Bronchial epithelial cell (primary cell): ENCODE data around the gene OGFOD3. TPM values are rescaled to one million over a fixed set of nuclear protein-coding genes. Genes with fewer than 3 reads are reported as not detected.
A peak's percentile ranks its signal among the peaks of the same experiment; 100 is the strongest.

Experiments
- DNase-seq: peaks from one replicate; pipeline ENCODE4 v3.0.0-alpha.2; 2010; ENCODE audit warnings: low read depth
- FAIRE-seq: peaks from 2 replicates; lab custom pipeline; 2011; peaks lifted over from hg19 to GRCh38; lab: Jason Lieb, UNC
- H3K27me3 ChIP-seq: 2 replicates; pipeline ENCODE4 v1.5.1; 2011; ENCODE audit warnings: low read length; ENCODE audit not compliant: control insufficient read depth, insufficient read depth
- H3K36me3 ChIP-seq: 2 replicates; pipeline ENCODE4 v1.5.1; 2011; ENCODE audit warnings: low read length; ENCODE audit not compliant: control insufficient read depth, insufficient read depth
- H3K4me3 ChIP-seq: 2 replicates; pipeline ENCODE4 v1.5.1; 2011; ENCODE audit warnings: mild to moderate bottlenecking, low read depth, low read length, control low read depth
- total RNA-seq: library from RNA; depleted of rRNA; stranded (reverse); fragments of >200 nt; gene quantifications from 2 replicates; pipeline ENCODE4 v1.2.1, GENCODE V29; 2014
- TF ChIP-seq, protein P1 (sequence below): IDR thresholded peaks from 2 replicates; pipeline ENCODE4 v1.5.1; 2011; ENCODE audit warnings: mild to moderate bottlenecking, moderate library complexity, low read length, control low read depth, inconsistent platforms; ENCODE audit not compliant: insufficient read depth, severe bottlenecking

The OGFOD3 gene
- total RNA-seq, 1 donor from 2014 or later, result 25.0 TPM

GRCh38 chr17:82432017-82432416, 13.6 kb upstream of the OGFOD3 start:
- no peaks in the 10 kb centered on the region for H3K27me3 ChIP-seq
- no peak for FAIRE-seq
- H3K36me3 ChIP-seq, result peaks cover 2% of the 10 kb centered on the region
- H3K4me3 ChIP-seq, result no peak overlapping the region
- TF ChIP-seq, protein P1, sequence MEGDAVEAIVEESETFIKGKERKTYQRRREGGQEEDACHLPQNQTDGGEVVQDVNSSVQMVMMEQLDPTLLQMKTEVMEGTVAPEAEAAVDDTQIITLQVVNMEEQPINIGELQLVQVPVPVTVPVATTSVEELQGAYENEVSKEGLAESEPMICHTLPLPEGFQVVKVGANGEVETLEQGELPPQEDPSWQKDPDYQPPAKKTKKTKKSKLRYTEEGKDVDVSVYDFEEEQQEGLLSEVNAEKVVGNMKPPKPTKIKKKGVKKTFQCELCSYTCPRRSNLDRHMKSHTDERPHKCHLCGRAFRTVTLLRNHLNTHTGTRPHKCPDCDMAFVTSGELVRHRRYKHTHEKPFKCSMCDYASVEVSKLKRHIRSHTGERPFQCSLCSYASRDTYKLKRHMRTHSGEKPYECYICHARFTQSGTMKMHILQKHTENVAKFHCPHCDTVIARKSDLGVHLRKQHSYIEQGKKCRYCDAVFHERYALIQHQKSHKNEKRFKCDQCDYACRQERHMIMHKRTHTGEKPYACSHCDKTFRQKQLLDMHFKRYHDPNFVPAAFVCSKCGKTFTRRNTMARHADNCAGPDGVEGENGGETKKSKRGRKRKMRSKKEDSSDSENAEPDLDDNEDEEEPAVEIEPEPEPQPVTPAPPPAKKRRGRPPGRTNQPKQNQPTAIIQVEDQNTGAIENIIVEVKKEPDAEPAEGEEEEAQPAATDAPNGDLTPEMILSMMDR, result no peak
- no peak for DNase-seq

- no peaks in the 10 kb centered on the region for H3K36me3 ChIP-seq
- DNase-seq, result no peak
- H3K4me3 ChIP-seq, result no peak overlapping the region
- FAIRE-seq, result no peak
- no peaks in the 10 kb centered on the region for H3K27me3 ChIP-seq
- TF ChIP-seq, protein P1, result no peak
These were observed 11.4 kb upstream of the OGFOD3 start for GRCh38 chr17:82429824-82430223.

- Histone ChIP-seq H3K4me3 (no peak overlapping the region), H3K27me3 (no peaks in the 10 kb centered on the region), H3K36me3 (no peaks in the 10 kb centered on the region)
- TF ChIP-seq, protein P1, result no peak
- DNase-seq (no peak), FAIRE-seq (no peak)
These were observed 10.2 kb upstream of the OGFOD3 start for GRCh38 chr17:82428546-82428945.

- no peak for FAIRE-seq
- TF ChIP-seq, protein P1, result no peak
- no peak for DNase-seq
- Histone ChIP-seq H3K4me3 (no peak overlapping the region), H3K36me3 (peaks cover 1% of the 10 kb centered on the region), H3K27me3 (no peaks in the 10 kb centered on the region)
These were observed 6.4 kb upstream of the OGFOD3 start for GRCh38 chr17:82424863-82425159.

DNA sequence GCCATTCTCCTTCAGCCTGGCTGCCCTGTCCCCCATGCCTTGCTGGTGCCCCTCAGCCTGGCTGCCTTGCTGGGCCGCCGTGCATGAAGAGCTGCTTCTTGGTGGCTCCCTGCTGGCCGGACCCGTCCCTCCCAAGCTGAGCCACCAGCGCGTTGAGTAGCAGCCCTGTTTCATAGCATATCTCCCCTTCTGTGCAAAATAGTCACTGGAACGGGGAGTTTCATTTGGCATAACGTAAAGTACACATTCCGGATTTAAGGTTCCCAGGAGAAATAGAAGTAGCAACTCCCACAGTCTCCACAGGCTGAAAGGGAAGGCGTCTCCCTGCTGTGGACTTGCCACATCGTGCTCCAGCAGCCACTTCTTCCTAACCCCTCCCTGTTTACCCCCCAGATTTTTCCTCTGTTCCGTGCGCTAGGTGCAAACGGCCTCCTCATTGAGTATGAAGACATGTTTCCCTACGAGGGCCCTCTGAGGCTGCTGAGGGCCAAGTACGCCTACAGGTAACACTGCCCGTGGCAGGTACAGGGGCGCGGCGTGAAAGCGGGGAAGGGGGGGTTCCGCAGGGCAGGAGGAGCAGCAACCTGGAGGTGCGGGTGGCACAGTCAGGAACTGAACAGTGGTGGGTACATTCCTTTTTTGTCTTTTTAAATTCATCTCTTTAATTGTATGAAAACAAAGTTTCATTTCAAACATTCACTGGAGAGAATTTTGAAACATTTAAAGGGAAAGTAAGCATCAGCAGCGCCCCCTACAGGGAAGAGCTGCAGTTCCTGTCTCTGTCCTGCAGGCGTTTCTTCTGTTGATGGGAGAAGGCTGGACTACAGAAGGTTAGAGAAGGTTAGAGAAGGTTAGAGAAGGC, 5.8 kb upstream of the OGFOD3 start:
- TF ChIP-seq, protein P1, result peak; percentile 54
- FAIRE-seq (no peak), DNase-seq (peak; percentile 9)
- Histone ChIP-seq H3K36me3 (peaks cover 1% of the 10 kb centered on the region), H3K27me3 (no peaks in the 10 kb centered on the region), H3K4me3 (no peak overlapping the region)

DNA sequence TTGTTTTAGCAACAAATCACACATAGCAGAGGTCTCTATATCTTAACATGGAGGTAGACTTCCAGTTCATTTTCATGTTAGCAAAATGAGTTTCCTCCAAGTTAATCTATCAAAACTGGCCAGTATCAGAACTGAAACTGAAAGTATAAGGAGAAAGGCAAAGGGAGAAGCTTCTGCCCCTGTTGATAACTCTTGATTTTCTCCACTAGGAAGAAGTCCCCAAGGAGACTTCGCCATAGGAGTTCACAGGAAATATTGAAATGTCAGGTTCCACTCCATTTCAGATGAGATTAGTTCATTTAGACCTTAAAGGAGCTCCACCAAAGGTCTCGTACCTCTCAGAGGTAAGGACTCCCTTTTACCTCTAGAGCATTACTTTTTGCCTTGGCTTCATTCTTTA, 1.2 kb upstream of the OGFOD3 start:
- TF ChIP-seq, protein P1, result no peak
- H3K27me3 ChIP-seq, result no peaks in the 10 kb centered on the region
- DNase-seq (no peak), FAIRE-seq (no peak)
- no peak overlapping the region for H3K4me3 ChIP-seq
- peaks cover 2% of the 10 kb centered on the region for H3K36me3 ChIP-seq
